IPS-15b (cell line): ENCODE data around the gene OR56A5.

Experiments used
- H3K27me3 ChIP-seq: one replicate; pipeline ENCODE4 v1.6.1; 2013; ENCODE audit warnings: low read length; ENCODE audit not compliant: control insufficient read depth, insufficient read depth
- H3K36me3 ChIP-seq: one replicate; pipeline ENCODE4 v1.6.1; 2013; ENCODE audit warnings: low read length; ENCODE audit not compliant: control insufficient read depth, insufficient read depth
- H3K4me1 ChIP-seq: one replicate; pipeline ENCODE4 v1.6.1; 2013; ENCODE audit warnings: mild to moderate bottlenecking, low read length; ENCODE audit not compliant: control insufficient read depth, insufficient read depth
- H3K4me3 ChIP-seq: one replicate; pipeline ENCODE4 v1.5.1; 2013; ENCODE audit warnings: low read depth, low read length
- H3K9ac ChIP-seq: one replicate; pipeline ENCODE4 v1.6.1; 2013; ENCODE audit warnings: low read depth, mild to moderate bottlenecking, low read length
- H3K9me3 ChIP-seq: one replicate; pipeline ENCODE4 v1.6.1; 2013; ENCODE audit warnings: mild to moderate bottlenecking, low read length; ENCODE audit not compliant: control insufficient read depth, insufficient read depth

The OR56A5 gene

DNA sequence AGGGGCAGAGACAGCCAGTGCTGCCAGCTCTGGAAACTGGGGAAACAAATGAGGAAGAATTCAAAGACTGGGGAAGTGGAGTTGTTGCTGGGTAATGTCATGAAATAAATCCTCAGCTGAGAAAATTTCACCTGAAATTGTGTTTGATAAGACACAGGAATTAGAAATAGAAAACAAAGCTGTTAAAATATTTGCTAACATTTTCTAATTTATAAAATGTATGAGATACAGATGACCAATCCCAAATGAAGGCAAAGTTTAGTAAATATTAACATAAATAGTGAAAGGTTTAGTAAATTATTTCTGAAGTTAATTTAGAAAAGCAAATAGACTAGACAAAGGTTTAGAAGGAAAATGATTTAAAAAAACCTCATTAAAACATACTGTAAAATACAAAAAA, at the start of gene OR56A5:
TSS of gene OR56A5 (minus strand) at position 101 of the 400 bp plus-strand sequence. CDS start at position 101, 0 bp downstream.
- Histone ChIP-seq H3K9ac (no peak within 1 kb of the TSS), H3K27me3 (no peaks in the 10 kb centered on the region), H3K36me3 (no peaks in the 10 kb centered on the region), H3K4me1 (no peaks in the 10 kb centered on the region), H3K9me3 (peaks cover 6% of the 10 kb centered on the region), H3K4me3 (no peak within 1 kb of the TSS)

DNA sequence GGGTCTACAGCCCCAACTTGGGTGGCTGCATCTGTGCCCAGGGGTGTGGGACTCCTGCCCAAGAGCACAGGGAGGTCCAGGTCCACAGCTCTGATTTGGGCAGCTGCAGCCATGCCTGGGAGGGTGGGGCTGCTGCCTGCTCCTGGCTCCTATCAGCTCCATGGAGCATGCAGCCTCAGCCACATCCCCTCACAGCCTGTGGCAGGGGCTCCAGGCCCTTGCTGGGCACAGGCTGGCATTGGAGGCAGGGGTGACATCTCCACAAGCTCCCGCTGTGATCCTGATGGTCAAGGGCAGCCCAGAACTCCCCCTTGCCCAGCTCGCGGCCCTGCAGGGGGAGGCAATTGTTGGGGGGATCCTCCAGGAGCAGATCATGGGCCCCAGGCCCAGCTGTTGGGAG, 44.7 kb upstream of the OR56A5 start:
- no peaks in the 10 kb centered on the region for H3K36me3 ChIP-seq
- H3K9ac ChIP-seq, result no peak overlapping the region
- no peaks in the 10 kb centered on the region for H3K4me1 ChIP-seq
- no peak overlapping the region for H3K4me3 ChIP-seq
- no peaks in the 10 kb centered on the region for H3K27me3 ChIP-seq
- no peaks in the 10 kb centered on the region for H3K9me3 ChIP-seq

GRCh38 chr11:6012035-6012668, 43.9 kb upstream of the OR56A5 start:
- H3K9ac ChIP-seq, result no peak overlapping the region
- H3K27me3 ChIP-seq, result no peaks in the 10 kb centered on the region
- H3K4me3 ChIP-seq, result no peak overlapping the region
- H3K36me3 ChIP-seq, result no peaks in the 10 kb centered on the region
- H3K4me1 ChIP-seq, result no peaks in the 10 kb centered on the region
- H3K9me3 ChIP-seq, result no peaks in the 10 kb centered on the region

DNA sequence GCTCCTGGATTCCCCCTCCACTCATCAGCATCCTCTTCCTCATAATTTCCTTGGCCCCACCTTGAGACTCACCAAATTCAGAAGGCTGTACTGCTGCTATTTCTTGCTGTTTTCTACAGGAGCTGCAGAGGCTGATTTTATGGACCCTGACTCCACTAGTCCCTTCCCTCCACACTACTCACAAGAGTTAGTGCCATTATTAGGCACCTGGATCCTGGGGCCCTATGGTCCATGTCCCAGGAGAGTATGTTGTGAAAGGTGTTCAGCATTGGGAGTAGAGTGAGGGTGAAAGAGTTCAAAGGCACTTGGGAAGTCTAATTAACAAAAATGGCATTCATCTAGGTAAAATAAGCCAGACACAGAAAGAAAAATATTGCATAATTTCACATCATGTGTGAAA, 38.6 kb upstream of the OR56A5 start, which contains the start of gene OR56A4:
TSS of gene OR56A4 (minus strand) at position 101 of the 400 bp plus-strand sequence. CDS start 3,954 bp downstream, outside the sequence.
- Histone ChIP-seq H3K9me3 (no peaks in the 10 kb centered on the region), H3K36me3 (no peaks in the 10 kb centered on the region), H3K27me3 (no peaks in the 10 kb centered on the region), H3K9ac (no peak within 1 kb of the TSS), H3K4me1 (no peaks in the 10 kb centered on the region), H3K4me3 (no peak within 1 kb of the TSS)

DNA sequence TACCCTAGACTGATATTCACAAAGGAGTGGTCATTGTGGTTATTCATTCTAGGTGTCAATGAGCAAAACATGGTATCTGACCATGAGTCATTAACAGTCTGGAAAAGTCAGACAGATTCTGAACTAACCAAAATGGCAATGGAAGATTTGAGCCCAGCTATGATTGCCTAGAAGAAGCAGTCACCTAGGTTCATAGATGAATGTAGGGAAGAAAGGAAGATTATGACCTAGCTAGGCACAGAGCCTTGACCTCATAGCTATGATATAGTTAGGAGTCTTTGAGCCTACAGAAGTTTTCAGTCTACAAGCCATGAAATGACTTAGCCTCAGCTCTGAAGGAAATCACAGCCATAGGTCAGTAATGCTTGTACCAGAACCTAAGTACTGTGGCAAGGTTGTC, 38.1 kb upstream of the OR56A5 start:
- H3K9me3 ChIP-seq, result no peaks in the 10 kb centered on the region
- no peaks in the 10 kb centered on the region for H3K4me1 ChIP-seq
- H3K36me3 ChIP-seq, result no peaks in the 10 kb centered on the region
- no peaks in the 10 kb centered on the region for H3K27me3 ChIP-seq
- H3K4me3 ChIP-seq, result no peak overlapping the region
- H3K9ac ChIP-seq, result no peak overlapping the region

- Histone ChIP-seq H3K4me1 (no peaks in the 10 kb centered on the region), H3K4me3 (no peak overlapping the region), H3K27me3 (peaks cover 4% of the 10 kb centered on the region), H3K9me3 (no peaks in the 10 kb centered on the region), H3K36me3 (no peaks in the 10 kb centered on the region), H3K9ac (no peak overlapping the region)
Observed at GRCh38 chr11:6002202-6002699, 34.0 kb upstream of the OR56A5 start.

- Histone ChIP-seq H3K4me3 (no peak overlapping the region), H3K36me3 (no peaks in the 10 kb centered on the region), H3K9ac (no peak overlapping the region), H3K27me3 (peaks cover 4% of the 10 kb centered on the region), H3K9me3 (no peaks in the 10 kb centered on the region), H3K4me1 (no peaks in the 10 kb centered on the region)
Observed at GRCh38 chr11:5994791-5995190, 26.5 kb upstream of the OR56A5 start.

DNA sequence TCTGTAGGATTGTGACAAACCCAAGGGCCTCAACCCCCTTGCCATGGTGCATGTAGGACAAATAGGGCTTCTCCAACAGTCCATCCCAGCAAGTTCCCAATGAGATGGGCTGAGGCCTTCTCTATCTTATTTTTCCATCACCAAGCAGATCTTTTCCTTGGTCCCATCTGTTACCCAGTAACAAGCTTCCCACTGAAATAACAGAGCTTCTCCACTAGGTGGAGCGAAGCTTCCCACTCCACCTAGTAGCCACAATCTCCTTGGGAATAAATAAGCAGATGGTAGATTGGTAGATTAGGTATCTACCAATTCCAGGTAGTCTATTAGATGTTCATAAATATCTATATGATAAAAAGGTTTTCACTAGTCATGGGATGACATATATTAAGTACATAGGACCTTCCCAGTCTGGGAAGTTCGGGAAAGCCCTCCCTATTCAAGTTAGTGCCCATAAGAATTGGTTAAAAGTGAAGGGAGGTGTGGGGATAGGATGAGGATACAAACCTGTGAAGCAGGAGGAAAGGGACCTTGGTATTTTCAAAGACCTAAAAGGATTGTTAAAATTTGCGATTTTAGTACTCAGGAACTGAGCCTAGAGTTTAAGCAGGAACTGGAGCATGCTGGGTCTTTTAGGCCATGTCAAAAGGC, 24.4 kb upstream of the OR56A5 start:
- no peak overlapping the region for H3K4me3 ChIP-seq
- no peaks in the 10 kb centered on the region for H3K9me3 ChIP-seq
- H3K4me1 ChIP-seq, result no peaks in the 10 kb centered on the region
- H3K36me3 ChIP-seq, result no peaks in the 10 kb centered on the region
- H3K27me3 ChIP-seq, result no peaks in the 10 kb centered on the region
- H3K9ac ChIP-seq, result no peak overlapping the region

GRCh38 chr11:5992150-5992549, 23.9 kb upstream of the OR56A5 start:
- Histone ChIP-seq H3K4me1 (no peaks in the 10 kb centered on the region), H3K4me3 (no peak overlapping the region), H3K27me3 (no peaks in the 10 kb centered on the region), H3K9ac (no peak overlapping the region), H3K9me3 (no peaks in the 10 kb centered on the region), H3K36me3 (no peaks in the 10 kb centered on the region)

GRCh38 chr11:5989203-5989602, 20.9 kb upstream of the OR56A5 start:
- no peaks in the 10 kb centered on the region for H3K27me3 ChIP-seq
- H3K4me3 ChIP-seq, result no peak overlapping the region
- H3K4me1 ChIP-seq, result no peaks in the 10 kb centered on the region
- no peak overlapping the region for H3K9ac ChIP-seq
- no peaks in the 10 kb centered on the region for H3K9me3 ChIP-seq
- no peaks in the 10 kb centered on the region for H3K36me3 ChIP-seq

DNA sequence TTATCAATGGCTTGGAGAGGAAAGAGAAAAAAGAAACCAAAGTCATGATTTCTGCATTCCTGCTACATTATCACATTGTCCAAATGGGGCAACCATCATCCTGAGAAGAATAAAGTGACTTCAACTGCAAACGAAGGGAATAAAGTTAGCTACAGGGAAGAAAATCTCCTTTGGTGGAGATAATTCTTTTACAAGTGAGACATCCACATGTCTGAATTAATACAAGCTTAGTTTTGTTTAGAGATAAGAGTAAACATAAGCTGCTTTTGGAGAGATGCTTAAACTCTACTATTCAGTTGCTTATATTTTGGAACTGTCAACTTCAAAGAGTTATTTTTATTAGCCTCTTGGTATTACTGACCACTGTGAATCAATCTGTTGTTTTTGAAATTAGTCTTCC, 18.6 kb upstream of the OR56A5 start, which contains the start of gene OR52L1:
TSS of gene OR52L1 (minus strand) at position 101 of the 400 bp plus-strand sequence. CDS start at position 46, 55 bp downstream.
- Histone ChIP-seq H3K4me1 (no peaks in the 10 kb centered on the region), H3K9me3 (no peaks in the 10 kb centered on the region), H3K27me3 (no peaks in the 10 kb centered on the region), H3K36me3 (no peaks in the 10 kb centered on the region), H3K4me3 (no peak within 1 kb of the TSS), H3K9ac (no peak within 1 kb of the TSS)

- Histone ChIP-seq H3K27me3 (no peaks in the 10 kb centered on the region), H3K4me1 (no peaks in the 10 kb centered on the region), H3K36me3 (no peaks in the 10 kb centered on the region), H3K4me3 (no peak overlapping the region), H3K9ac (no peak overlapping the region), H3K9me3 (peaks cover 4% of the 10 kb centered on the region)
Observed at GRCh38 chr11:5983443-5983842, 15.1 kb upstream of the OR56A5 start.
